AG04450 (cell line): Measurements from ENCODE around the gene FAM221B. TPM values are rescaled to one million over a fixed set of nuclear protein-coding genes. Genes with fewer than 3 reads are reported as not detected.
A peak's percentile ranks its signal among the peaks of the same experiment; 100 is the strongest.

Experiments
- CTCF ChIA-PET: fragments of 300-600, 350-600 bp; formaldehyde crosslinking; extraction: SDS; loops from one replicate; lab custom pipeline; 2022; ENCODE audit warnings: antibody characterized with exemption, inconsistent platforms; lab: Charles Lee
- POLR2A ChIA-PET: fragments of 350-600 bp; formaldehyde crosslinking; extraction: SDS; loops from one replicate; lab custom pipeline; 2021; ENCODE audit warnings: antibody characterized with exemption, inconsistent platforms; lab: Yijun Ruan, JAX
- DNase-seq: peaks from one replicate; pipeline ENCODE4 v3.0.0-alpha.2; 2011; ENCODE audit warnings: low read depth, low spot score
- H3K27ac ChIP-seq: one replicate; pipeline ENCODE4 v1.5.1; 2012; ENCODE audit warnings: low read depth, low read length, control low read depth
- H3K27me3 ChIP-seq: one replicate; pipeline ENCODE4 v1.6.0; 2012; ENCODE audit warnings: low read length; ENCODE audit not compliant: control insufficient read depth, insufficient read depth
- H3K4me3 ChIP-seq: 2 replicates; pipeline ENCODE4 v1.5.1; 2011; ENCODE audit warnings: mild to moderate bottlenecking, low read depth, low read length, control low read depth
- H3K9me3 ChIP-seq: 2 replicates; pipeline ENCODE4 v1.5.1; 2012; ENCODE audit warnings: low read length; ENCODE audit not compliant: control insufficient read depth, insufficient read depth
- polyA plus RNA-seq: library from polyadenylated mRNA; depleted of rRNA; stranded (reverse); fragments of >200 nt; gene quantifications from 2 replicates; pipeline ENCODE4 v1.2.3, GENCODE V29; 2011
- TF ChIP-seq, protein P1 (sequence below): IDR thresholded peaks from 2 replicates; pipeline ENCODE4 v1.5.1; 2011; ENCODE audit warnings: low read depth, low read length, control low read depth, inconsistent platforms

FAM221B gene
- polyA plus RNA-seq, 1 experiment, result not detected

DNA sequence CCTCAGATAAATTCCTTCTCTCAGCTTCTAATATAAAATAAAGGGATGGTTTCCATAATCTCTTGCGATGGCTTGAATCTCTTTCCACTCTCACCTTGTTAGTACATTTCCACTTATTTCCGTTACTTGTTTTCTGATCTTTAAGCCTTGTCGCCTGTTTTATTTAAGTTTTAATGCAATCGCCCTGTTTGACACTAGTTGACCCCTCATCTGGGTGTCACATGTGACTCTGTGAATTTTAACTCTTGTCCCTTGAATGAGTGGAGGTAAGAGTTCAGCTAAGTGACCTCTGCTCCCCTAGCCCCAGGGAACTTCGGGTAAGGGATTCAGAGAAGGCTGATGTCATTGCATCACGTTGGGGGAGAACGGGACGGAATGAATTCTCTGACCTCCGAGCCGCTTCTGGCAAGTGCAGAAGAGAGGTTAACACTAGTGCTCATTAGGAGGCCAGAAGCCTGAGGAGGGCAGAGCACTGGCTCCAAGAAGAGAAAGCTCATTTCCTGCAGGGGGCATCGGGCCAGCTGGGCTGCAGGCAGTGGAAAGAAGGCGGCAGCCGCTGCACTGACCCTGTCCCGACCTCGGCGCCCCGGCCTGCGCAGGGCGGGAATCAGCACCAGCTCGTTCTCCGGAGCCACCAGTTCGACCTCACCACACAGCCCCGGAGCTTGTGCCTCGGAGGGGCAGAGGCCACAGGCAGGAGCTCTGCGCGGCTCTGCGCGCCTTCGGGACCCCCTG is 14.3 kb downstream of the FAM221B start:
- TF ChIP-seq, protein P1, sequence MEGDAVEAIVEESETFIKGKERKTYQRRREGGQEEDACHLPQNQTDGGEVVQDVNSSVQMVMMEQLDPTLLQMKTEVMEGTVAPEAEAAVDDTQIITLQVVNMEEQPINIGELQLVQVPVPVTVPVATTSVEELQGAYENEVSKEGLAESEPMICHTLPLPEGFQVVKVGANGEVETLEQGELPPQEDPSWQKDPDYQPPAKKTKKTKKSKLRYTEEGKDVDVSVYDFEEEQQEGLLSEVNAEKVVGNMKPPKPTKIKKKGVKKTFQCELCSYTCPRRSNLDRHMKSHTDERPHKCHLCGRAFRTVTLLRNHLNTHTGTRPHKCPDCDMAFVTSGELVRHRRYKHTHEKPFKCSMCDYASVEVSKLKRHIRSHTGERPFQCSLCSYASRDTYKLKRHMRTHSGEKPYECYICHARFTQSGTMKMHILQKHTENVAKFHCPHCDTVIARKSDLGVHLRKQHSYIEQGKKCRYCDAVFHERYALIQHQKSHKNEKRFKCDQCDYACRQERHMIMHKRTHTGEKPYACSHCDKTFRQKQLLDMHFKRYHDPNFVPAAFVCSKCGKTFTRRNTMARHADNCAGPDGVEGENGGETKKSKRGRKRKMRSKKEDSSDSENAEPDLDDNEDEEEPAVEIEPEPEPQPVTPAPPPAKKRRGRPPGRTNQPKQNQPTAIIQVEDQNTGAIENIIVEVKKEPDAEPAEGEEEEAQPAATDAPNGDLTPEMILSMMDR, result peak; percentile 48
- ChIA-PET CTCF (interaction anchor here (0.5 to 5.6 kb wide), 12 partner anchors 11 to 918 kb away, joined by 3 to 48 read pairs (median 4); no protein-coding TSS in a partner anchor), POLR2A (interaction anchor here (0.5 to 1.3 kb wide), 7 partner anchors 14 to 502 kb away, joined by 3 to 4 read pairs (median 3); partner anchors contain the start of genes FAM221B, HRCT1 and TMEM8B)
- no peak for DNase-seq
- Histone ChIP-seq H3K27me3 (peaks cover 6% of the 10 kb centered on the region), H3K9me3 (no peaks in the 10 kb centered on the region), H3K27ac (peak overlapping the region; percentile 70), H3K4me3 (peak overlapping the region; percentile 87)

DNA sequence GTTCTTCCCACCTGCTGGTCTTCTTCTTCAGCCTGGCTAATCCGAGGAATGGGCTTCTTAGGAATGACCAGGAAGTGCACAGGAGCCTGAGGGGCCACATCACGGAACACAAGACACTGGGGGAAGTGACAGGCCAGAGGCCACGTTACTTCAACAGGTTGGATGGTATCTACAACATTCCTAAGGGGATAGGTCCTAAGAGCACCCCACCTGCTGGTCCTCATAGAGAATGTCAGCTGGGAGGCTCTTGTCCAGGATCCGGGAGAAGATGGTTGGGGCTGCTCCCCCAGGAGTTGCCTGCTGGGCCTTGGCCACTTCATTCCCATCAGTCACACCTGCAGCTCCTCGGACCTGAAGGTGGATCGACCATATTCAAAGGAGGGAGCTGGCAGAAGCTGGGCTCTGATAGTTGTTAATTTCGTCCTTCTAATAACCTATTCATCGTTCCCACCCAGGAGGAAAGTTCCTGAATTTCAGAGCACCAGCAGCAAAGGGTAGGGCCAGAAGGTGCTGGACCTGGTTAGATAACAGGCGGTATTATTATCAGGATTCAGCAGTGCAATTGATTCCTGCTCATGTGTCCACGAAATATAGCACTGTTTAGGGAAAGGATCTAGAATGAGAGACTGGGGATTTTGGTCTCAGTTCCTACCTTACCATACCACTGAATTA is 15.0 kb downstream of the FAM221B start:
- H3K4me3 ChIP-seq, result no peak overlapping the region
- H3K27ac ChIP-seq, result no peak overlapping the region
- peaks cover 6% of the 10 kb centered on the region for H3K27me3 ChIP-seq
- DNase-seq, result no peak
- TF ChIP-seq, protein P1, result peak; percentile 42; the same call in 1 of the 2 replicates
- no peaks in the 10 kb centered on the region for H3K9me3 ChIP-seq
- POLR2A ChIA-PET, result interaction anchor here (0.6 to 1.3 kb wide), 2 partner anchors 92 to 503 kb away, joined by 3 read pairs; partner anchors contain the start of gene HRCT1
- CTCF ChIA-PET, result interaction anchor here (0.5 to 5.6 kb wide), 13 partner anchors 10 to 180 kb away, joined by 3 to 48 read pairs (median 5); no protein-coding TSS in a partner anchor

DNA sequence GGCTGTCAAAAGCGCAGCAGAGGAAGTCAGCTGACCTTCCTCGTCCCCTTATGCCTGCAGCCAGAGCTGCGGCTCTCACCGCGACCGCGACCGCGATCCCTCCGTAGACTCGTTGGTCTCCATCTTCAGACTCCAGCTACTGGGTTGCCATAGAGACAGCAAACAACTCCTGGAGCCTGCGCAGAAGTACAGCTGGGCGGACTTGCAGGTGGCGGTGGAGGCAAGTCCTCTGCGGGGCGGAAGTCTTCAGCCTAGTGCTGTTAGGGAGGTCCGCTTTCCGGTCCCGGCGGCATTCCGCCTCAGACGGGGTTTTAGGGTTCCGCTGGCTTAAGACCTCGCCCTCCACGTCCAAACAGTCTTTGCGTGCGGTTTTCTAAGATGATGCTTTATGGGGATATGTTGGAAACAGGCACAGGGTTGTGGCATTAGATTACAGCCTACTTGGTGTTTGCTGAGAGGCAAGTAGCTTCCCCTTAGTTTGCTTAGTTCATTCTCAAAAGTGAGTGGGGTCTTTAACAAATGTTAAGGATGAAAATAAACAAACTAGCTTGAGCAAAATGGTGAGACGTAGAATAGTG is 16.4 kb downstream of the FAM221B start, which contains the start of gene SPAG8:
SPAG8 (minus strand) TSS at position 238 of the 578 bp plus-strand sequence; CDS start at position 123, 115 bp downstream.
- Histone ChIP-seq H3K27ac (peak within 1 kb of the TSS; percentile 21), H3K9me3 (no peaks in the 10 kb centered on the region), H3K27me3 (no peaks in the 10 kb centered on the region), H3K4me3 (peak within 1 kb of the TSS; percentile 73)
- CTCF ChIA-PET, result interaction anchor here (1.2 to 5.6 kb wide), 5 partner anchors 13 to 208 kb away, joined by 3 to 48 read pairs (median 14); no protein-coding TSS in a partner anchor
- peak; percentile 90 for DNase-seq
- POLR2A ChIA-PET, result interaction anchor here (0.8 to 1.1 kb wide), 3 partner anchors 22 to 84 kb away, joined by 3 read pairs; no protein-coding TSS in a partner anchor
- TF ChIP-seq, protein P1, result no peak

DNA sequence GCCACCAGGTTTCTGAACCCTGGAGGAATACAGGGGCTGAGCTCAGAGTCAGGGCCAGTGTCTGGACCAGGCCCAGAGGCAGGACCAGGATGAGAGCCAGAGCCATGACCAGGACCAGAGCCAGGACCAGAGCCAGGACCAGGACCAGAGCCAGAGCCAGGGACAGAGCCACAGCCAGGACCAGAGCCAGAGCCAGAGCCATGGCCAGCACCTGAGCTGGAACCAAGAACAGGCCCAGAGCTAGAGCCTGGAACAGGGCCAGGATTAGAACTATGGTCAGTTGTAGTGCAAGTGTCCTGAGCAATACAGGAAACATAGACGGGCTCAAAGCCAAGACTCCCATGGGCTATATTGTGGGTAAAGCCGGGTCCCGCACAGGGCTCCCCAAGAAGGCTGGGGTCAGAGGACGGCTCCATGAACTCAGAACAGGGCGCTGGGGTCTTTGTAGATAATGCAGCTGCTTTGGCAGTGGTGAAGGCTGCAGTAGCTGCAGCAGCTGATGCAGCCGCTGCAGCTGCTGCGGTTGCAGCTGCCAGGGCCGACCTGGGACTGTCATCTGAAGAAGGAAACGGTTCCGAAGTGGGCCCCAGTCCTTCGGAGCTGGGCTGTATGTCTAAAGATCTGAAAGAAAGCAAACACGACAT is 17.0 kb downstream of the FAM221B start:
- Histone ChIP-seq H3K27me3 (no peaks in the 10 kb centered on the region), H3K9me3 (no peaks in the 10 kb centered on the region), H3K27ac (no peak overlapping the region), H3K4me3 (peak overlapping the region; percentile 73)
- no peak for DNase-seq
- POLR2A ChIA-PET, result interaction anchor here (0.8 to 1.1 kb wide), 3 partner anchors 21 to 83 kb away, joined by 3 read pairs; no protein-coding TSS in a partner anchor
- TF ChIP-seq, protein P1, result no peak
- CTCF ChIA-PET, result interaction anchor here (1.2 to 5.6 kb wide), 4 partner anchors 14 to 208 kb away, joined by 3 to 48 read pairs (median 18); no protein-coding TSS in a partner anchor
